GM19043 (cell line): ENCODE results near the gene ARAP2.

Experiments
- ATAC-seq: cut with Tn5 transposase; IDR thresholded peaks from one replicate; pipeline ENCODE4 v1.9.1; 2021; ENCODE audit warnings: low read depth; ENCODE audit not compliant: unreplicated experiment

Gene ARAP2

DNA sequence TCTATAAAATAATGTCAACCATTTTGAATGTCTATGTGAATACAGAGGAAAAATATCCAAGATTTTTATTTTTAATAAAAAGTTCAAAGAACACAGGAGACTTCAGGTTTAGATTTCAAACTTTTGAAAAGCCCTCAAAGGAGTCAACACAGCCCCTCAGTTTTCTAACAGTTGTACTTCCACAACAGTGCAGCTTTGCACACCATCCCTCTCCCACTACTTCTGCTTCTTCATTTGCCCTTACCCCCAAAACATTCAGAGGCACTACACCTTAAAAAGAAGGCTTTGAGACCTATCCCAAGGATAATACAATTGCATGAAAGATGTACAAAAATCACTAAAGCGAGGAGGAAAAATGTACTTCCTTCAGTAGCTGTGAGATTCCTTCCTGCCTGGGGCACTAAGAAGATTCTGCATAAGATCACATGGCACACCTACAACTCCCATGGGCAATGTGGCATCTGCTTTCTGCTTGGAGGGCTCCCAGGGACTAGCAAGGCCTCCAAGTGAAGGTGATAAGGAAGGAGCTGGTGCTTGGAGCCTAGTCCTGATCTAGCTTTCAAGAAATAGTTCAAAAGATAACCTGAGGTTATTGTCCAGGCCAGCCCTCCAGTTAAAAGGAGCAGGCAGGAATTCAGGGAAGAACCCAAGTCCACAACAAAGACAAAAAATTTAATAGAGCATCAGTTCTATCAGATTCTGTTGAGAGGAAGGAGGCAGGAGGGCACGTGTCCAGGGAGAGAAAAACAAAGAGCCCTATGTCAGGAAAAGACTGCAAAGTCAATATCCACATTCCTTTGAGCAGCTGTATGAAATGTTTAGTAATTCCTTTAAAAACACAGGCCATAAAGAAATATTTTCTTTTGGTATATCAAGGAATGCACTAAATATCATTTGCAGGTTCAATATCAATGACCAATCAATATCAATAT lies 19.1 kb downstream of the ARAP2 start:
- no peak for ATAC-seq

DNA sequence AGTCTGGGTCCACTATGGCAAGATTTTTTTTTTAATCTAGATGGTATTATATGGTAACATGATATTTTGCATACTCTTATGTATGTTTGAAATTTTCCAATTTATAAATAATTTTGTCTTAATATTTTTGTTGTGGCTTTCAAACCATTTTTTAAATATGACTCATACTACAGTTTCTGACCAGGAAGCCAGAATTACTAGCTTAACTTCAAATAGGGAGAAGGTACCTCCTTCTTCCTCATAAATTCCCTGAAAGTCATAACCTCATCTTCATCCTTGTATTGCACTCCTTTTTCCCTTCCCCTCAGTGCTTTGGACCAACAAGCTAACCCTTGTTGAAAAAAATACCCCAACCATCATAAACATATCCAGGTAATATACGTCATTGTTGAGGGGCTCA lies 21.6 kb downstream of the ARAP2 start:
- no peak for ATAC-seq

DNA sequence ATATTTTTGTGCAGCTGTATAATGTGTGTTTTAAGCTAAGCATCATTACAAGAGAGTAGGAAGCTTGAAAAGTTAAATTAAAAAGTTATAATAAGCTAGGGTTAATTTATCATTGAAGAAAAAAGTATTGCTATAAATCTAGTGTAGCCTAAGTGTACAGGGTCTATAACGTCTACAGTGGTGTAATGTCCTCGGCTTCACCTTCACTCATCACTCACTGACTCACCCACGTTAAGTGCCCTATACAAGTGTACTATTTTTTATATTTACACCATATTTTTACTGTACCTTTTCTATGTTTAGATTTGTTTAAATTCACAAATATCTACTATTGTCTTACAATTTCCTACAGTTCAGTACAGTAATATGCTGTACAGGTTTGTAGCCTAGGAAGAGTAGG lies 23.5 kb downstream of the ARAP2 start:
- ATAC-seq: no peak

DNA sequence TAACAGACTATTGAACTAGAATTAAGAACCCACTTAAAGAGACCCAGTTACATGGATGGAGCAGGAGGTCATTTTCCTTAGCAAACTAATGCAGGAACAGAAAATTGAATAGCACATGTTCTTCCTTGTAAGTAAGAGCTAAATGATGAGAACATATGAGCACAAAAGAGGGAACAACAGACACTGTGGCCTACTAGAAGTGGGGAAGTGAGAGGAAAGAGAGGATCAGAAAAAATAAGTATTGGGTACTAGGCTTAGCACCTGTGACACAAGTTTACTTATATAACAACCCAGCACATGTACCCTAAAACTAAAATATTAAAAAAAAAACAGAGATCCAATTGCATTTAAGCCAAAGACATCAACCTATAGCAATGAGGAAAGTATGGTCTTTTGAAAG lies 26.2 kb downstream of the ARAP2 start:
- ATAC-seq: peak; percentile 49

DNA sequence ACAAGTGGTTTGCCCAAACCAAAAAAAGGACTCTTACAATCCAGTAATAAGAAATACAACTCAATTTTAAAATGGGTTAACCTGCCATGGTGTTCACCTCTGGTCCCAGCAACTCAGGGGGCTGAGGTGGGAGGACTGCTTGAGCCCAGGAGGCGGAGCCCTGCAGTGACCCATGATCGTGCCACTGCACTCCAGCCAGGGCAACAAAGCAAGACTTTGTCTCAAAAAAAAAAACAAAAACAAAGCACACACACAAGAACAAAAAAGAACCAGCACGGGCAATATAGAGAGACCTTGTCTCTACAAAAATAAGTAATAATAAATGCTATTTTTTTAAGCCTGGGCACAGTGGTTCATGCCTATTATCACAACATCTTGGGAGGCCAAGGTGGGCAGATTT lies 28.7 kb downstream of the ARAP2 start:
- ATAC-seq: no peak

DNA sequence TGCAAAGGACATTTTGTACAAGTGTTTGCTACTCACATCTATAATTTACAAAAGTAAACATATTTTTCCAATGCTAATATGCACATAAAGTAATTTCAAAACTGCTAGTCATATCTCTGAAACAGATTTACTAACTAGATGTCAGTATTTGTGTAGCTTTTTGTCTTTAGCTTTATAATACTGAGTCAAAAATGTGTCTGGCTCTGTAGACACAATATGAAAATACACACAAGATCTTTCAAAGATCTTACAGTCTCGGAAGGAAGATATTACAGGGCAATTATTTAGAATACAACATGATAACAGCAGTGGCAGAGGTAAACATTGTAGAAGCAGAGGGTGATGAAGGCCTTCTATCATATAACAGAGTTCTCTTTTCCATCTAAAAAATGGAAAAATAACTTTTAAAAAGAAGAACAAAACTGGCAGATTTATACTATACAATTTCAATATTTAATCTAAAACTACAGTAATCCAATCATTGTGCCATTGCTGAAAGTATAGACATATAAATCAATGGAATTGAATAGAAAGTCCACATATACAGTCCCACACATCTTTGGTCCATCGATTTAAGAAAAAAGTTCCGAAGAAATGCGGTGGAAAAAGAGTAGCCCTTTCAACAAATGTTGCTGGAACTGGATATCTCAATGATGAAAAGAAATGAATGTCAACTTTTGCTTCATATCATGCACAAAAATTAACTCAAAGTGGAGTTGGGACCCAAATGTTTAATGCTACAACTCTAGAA lies 29.4 kb downstream of the ARAP2 start:
- ATAC-seq: no peak

DNA sequence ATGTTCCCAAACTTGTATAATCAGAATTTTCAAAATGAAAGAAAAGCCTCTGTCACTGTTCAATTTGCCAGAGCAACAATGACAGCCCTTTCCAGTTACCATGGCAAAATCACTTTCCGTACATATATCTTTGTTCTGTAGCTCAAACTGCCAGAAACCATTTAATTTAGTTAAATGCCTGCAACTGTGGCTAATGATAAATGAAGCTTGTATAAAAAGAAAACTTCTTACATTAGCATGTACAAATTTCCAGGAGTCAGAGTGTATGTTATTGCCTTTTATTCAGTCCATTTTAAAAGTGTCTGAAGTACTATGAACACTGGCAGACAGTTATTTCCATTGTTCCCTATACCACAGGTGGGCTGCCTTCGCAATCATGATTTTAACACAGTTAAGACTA lies 30.3 kb downstream of the ARAP2 start:
- no peak for ATAC-seq

DNA sequence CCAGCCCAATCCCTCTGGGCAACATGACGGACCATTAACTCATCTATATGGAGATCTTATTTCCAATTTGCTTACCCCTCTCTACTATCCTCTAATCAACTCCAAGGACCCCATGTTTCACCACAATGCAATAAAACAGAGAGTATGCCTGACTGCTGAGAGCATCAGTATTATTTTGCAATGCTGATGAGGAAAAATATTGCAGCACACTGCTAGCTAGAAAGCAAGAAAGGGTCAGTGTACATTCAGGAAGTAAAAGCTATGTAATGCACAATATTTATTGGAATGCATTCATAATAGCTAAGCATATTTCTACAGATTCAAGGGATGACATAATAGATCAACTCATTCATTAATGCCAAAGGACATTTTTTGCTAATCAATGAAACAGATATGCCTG lies 33.2 kb downstream of the ARAP2 start:
- no peak for ATAC-seq

DNA sequence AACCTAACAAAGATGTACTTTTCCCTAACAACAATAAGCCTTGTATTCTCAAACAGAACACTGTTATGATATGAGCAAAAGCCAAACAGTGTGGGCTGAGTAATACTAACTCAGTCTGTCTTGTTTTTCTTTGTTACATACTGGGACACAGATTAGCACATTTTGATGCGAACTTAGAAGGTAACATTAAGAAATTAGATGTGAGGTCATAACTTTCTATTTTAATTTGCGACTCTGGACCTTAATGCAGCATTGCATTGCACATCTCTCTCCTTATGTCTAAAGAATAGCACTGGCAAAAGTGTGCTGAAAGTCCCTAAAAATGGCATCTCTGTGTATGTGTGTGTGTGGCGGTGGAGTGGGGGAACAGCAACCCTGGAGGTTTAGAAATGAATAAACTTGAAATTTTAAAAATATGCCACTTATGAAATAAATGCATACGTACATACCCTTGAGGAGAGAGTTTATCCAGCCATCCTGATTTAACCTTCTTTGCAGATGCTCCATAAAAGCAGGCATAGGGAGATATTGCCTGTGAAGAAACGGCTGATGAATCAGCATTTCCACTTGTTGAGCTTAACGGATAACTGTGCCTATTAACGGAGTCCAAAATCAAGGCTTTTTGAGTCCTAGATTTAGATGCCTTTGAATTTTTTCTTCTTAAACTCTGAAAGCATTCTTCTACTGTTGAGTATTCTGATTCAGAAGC lies 34.2 kb downstream of the ARAP2 start:
- no peak for ATAC-seq

DNA sequence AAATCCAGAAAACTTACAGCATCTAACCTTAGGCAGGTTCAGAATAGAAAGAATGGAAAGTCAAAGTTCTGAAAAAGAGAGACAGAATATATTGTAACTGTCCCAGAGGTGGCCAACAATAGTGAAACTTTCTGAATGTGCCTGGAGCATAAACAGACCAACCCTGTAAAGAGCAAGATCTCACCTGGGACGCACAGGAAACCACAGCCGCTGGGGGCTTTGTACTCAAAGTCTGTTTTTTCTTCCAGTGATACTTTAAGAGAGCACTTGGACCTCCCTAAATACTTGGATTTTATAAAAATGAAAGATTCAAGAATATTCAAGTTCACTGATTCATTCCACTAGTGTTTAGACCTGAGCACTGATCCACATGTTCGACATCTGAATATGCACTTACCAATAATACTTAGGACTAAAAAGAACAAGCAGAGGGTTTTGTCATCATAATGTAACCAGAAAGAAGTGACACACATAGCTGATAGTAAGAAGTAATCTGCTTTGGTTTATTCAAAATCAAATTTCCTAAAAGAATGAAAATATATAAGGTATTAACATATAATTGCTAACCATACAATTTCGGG lies 35.3 kb downstream of the ARAP2 start:
- ATAC-seq: peak; percentile 92

DNA sequence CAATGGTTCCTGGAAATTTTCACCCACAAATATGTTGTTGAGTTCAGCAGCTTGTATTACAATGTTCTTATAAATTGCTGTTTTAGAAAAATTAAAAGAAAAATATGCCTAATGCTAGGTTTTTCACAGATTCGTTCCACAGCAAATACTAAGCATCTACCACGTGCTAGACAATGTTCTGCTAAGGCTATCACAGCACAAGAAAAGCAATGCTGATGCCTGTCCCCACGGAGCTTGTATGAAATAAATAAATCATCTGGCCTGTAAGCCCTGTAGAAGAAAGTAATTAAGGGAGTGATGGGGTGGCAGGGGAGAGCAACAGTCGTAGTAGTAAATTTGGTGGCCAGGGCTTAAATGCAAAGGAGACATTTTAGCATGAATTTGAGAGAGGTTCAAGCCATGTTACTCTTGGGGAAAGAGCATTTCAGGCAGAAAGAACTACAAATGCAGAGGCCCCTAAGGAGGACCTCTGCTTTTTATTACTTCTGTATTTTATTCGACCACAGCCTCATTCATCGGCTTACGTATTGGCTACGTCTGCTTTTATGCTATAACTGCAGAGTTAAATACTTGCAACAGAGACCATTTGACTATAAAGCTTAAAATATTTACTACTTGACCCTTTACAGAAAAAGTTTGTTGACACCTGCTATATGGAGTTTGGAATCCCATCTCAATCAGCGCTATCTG lies 36.3 kb downstream of the ARAP2 start:
- no peak for ATAC-seq

DNA sequence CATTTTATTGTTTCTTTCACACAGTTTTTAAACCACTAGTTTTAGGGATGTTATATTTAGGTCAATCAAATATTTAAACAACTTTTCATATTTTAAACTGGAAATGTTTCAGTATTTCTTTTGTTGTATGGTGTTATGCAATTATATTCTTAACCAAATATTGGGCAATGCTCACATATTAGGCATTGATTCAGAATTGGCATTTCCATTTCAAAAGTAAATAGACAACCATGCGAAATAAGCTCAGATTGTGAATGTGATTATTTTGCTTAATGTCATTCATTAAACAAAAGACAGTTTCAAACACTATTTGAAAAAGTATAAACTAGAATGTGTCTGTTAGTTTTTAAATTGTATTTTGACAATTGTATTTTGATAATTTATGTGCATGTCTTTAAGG lies 36.9 kb downstream of the ARAP2 start:
- ATAC-seq: no peak

DNA sequence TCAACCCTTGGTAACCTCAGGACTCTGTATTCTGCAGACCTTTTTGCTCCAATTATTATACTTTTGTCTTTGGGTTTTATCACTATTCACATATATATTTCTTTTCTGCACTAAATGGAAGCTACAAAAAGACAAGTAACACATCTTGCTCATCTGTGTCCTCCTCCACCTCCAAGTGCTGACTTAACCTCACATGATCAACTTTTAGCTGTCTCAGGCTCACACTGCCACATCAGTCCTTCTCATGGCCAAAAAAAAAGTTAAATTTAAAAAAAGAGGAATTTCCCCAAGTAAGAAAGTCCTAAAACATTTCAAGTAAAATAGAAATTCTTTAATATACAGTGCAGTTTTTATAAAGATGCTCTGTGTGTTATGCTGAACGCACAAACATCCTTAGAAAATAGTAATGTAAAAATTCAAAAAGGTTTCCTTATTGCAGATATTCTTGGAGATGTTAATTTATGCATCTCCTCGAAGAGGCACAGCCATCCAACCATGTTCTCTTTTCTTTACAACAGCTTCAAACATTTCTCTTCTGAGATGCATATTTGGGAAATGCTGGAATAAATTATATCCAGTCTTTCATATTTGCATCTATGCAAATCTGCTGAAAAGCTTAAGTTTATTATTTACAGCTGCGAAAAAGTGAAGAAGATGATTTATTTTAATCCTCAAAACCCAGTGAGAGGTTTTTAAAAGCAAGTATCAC lies 37.6 kb downstream of the ARAP2 start:
- ATAC-seq: no peak

DNA sequence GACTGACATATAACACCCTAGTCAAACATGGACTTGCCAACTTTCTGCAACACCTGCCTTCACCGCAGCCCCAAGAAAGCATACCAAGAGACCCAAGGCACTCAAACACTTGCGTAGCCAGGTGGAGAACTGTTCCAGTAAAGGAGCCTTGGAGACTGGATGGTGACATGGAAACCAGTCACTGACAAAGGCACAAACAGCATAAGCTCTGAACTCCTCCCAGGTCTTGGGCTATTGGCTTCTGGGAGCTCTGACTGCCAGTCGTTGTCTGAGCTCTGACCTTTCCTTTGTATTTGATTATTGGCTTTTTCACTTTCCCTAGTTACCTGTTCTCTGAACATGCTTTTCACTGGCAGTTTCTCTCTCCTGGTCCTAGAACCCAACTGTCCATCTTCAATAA lies 38.3 kb downstream of the ARAP2 start:
- no peak for ATAC-seq

DNA sequence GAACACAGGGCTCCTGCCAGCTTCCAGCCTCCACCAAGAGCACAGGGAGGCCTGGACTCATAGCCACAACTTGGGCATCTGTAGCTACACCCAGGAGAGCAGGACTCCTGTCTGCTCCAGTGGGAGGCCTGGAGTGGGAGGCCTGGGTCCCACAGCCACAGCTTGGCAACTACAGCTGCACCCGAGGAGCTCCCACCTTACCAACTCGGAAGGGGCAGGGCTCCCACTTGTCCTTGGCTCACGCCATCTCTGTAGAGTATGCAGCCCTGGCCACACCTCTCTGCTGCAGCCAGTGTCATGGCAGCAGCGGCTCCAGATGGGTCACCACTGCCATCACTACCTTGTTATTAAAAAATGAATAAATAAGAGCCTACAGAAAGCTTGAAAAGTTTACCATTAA lies 45.5 kb downstream of the ARAP2 start:
- ATAC-seq: no peak

DNA sequence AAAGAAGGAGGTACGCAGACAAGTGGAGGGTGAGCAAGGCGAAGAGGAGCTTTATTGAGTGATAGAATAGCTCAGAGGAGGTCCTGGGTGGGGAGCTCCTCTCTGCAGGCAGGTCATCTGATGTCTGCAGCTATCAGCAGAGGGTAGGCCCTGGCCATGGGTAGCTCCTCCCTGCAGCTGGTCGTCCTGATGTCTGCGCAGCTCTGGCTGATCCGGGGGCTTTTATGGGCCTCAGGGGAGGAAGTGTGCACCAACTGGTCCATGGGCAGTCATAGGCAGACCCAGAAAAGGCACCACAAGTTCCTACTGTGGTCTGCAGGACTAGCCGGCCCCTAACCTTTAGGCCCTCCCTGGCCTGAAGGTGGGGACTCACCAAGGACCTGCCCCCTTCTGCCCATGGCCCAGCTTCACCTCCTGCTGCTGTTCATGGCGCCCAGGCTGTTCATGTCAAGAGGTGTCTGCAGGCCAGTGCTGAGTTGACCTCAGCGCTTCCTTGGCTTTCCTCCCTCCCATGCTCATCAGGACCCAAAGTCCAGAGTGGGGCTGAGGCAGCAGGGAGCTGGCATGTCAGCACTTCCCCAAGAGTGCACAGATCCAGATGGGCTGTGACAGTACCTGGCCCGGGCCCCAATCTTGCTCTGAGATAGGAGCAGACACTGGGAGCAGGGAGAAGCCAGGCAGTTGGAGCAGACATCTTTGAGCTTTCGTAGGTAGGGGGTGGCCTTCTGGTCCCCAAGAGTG lies 46.1 kb downstream of the ARAP2 start:
- no peak for ATAC-seq

DNA sequence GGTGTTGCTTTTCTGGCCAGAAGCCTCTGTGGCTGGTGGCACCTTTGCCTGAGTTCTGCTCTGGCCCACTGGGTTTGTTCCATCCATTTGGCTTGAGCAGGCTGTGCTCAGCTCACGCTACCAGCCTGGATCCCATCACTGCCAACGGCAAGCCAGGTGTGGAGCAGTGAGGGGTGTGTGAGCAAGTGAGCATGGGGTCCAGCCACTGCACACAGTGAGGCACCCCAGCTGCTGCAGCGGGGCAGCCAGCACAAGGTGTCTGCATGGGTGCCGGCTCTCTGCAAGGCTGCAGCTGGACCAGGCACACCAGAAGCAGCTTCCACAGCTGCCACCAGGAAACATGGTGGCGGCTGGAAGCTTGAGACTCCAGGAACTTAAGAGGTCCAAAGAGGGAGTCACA lies 46.8 kb downstream of the ARAP2 start:
- ATAC-seq: no peak

DNA sequence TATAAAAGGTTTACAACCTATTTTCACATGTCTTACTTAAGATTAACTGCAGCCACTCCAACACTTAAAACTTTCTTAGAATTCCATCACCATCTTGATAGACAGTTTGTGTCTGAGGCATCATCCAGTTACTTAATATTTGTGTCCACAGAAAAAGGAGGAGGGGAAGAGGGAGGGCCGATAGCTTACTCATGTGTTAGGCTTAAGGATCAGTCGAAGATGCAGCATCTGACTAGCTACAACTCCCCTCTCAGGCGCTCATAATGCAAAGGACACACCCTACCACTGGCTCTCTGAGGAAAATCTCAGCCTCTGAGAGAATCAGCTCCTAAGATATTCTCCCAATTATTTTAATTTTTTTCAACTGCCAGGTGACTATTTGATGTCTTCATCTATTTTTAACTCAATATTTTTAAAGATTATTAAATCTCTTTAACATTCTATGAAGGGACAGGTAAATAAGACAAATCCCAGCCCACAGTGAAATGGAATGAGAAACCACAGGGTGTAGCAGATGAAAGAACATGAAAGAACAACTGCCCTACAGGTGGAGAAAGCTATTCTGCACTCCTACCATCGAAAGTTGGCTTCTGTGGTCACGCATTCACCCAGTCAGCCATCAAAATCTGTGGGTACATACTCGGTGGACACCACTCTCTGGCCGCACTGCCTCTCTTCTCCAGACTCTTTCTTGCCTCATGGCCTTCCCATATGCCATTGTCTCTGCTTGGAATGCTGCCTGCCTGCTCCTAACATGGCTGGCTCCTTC lies 48.0 kb downstream of the ARAP2 start:
- no peak for ATAC-seq
